HG03064 (cell line): ENCODE data around the gene POLR3B.

ENCODE experiments used
- ATAC-seq: cut with Tn5 transposase; IDR thresholded peaks from one replicate; pipeline ENCODE4 v1.9.1; 2021; ENCODE audit warnings: low read depth; ENCODE audit not compliant: unreplicated experiment

The POLR3B gene

DNA sequence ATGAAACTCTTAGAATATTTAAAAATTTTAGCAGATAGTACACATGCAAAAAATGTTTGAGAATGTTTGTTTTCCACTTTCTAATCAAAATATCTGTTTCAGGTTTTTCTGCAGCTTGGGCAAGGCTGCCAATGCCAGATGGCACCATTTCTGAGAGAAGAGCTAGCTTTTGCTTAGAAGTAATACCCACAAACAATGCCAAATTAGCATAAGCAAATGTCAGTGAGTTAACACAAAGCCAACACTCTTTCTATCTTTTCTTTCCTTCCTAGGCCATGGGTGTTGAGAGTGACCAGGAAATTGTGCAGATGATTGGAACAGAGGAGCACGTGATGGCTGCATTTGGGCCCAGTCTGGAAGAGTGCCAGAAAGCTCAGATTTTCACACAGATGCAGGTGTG lies 35.2 kb downstream of the POLR3B start:
- ATAC-seq = no peak

DNA sequence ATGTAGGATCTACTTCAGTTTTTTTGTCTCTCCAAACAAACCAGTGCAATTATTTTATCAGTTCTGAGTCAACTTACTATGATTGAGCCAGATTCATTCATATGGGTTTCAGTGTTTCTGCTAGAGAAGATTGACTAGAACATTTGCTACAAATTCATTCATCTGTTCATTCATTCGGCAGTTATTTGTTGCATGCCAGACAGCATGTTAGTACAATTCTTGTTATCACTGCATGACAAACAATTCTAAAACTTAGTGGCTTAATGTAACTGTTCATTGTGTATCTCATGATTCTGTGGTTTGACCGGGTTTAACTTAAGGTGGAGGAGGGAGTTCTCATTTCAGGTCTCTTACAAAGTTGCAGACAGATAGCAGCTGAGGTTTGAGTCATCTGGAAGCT lies 52.3 kb downstream of the POLR3B start:
- ATAC-seq = no peak

DNA sequence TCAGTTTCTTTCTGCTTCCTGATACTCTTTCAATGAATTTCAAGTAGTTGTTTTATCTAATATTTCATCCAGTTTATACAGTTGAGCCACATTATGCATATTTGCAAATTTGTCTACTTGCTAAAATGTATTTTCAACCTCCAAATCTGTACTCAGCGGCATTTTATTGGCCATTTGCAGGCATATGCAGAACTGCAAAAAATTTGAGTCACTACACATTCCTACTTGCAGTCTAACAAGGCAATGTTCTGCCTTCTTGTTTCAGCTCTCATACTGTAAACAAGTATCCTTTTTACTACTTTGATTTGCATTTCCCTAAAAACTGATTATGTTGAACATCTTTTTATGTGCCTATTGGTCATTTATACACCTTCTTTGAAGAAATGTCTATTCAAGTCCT lies 55.0 kb downstream of the POLR3B start:
- ATAC-seq = no peak

DNA sequence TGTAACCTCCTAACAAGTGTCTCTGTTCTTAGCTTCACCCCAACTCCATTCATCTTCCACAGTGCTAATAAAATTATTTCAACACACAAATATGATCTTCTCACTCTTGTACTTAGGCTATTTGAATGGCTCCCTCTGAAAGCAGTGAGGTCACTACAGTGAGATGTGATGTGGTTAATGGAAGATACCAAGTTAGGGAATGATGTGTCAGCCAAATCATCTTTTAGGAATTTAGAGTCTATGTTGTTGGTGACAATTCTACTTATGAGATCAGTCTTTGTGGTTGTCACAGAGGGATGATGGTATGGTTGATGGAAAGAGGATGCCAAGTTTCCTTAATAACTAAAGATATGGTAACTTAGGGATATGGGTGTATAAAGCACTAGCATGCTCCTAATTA lies 57.6 kb downstream of the POLR3B start:
- no peak for ATAC-seq

DNA sequence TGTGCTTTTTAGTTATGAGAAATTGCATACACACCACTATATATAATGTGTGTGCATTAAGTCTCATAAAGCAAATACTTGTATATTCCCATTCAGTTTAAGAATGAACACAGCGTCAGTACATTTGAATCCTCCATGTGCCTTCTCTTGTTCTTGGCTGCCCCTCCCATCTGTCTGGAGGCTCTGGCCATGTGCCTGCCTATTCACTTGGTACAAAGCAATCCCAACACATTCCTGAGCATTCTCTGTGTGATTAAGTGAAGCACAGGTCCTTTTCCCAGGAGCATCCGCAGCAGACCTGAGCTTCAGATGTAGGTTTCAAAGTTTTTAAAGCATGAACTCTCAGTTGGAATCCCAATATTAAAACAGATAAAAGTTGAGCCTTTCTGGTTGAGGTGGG lies 58.7 kb downstream of the POLR3B start:
- no peak for ATAC-seq

DNA sequence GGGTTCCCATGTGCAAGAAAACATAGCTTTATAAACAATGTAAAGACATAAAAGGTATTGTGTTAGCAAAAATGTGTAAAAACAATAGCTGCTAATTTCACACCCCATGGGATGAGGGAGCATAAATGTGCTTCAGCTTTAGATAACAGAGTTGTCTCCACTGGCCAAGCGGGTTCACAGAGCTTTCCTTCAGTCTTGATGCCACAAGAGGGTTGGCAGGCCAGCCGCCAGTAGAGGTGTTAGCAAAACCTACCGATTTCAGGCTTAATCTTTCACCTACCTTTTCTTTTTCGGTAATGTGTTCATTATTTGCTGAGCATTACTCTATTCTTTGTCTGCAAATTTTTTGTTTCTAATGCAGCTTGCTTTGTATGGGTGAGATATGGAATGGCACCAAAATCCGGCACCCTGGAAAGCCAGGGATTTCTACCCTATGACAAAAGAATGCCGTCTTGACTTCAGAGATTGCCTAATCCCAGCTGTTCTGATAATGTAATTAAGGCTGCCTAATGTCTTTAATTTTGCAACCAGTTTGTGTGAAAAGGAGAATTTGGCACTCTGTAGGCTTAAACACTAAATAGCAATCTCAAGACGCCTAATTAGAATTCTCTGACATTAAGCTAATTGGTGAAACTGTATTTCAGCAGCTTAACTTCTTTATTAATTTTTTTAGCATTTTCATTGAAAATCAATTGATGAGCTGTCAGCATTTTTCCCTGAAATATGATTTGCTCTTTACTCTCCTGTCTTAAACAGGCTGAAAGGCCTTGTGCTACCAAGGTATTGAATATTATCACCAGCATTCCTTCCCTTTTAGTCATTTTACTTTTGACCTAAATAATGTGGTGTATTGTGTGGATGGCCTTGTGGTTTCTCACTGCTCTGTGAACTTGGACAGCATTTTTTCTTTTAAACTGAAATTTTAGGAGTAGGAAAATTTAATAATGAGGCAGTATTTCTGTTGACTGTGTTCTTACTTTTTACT lies 60.7 kb downstream of the POLR3B start:
- ATAC-seq = no peak

DNA sequence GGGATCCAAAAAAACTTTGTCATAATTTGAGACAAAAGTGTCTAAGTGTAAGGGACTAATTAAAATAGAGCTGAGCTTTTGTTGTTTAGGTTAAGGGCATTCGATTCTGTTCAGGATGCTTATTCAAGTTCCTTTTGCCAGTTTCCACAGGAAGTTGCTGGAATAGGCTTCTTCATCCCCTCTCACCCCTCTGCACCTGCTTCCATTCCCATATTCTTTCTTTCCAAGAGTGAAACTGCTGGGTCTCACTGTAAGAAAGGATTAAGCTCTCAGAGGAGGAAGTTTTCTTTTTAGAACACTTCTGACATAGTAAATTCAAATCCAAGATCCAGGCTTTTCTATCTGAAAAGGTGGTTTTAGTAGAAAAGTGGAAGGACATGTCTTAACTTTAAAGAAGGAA lies 61.4 kb downstream of the POLR3B start:
- no peak for ATAC-seq

DNA sequence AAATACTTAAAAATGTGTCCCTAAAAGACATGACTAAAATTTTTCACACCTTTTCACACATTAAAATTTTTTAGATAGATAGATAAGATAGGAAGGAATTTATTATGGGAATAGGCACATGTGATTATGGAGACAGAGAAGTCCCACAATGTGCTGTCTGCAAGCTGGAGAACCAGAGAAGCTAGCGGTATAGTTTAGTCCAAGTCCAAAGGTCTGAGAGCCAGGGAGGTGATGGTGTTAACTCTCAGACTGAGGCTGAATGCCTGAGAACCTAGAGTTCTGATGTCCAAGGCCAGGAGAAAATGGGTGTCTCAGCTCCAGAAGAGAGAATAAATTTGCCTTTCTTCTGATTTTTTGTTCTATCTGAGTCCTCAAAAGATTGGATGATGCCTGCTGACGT lies 65.7 kb downstream of the POLR3B start:
- no peak for ATAC-seq

DNA sequence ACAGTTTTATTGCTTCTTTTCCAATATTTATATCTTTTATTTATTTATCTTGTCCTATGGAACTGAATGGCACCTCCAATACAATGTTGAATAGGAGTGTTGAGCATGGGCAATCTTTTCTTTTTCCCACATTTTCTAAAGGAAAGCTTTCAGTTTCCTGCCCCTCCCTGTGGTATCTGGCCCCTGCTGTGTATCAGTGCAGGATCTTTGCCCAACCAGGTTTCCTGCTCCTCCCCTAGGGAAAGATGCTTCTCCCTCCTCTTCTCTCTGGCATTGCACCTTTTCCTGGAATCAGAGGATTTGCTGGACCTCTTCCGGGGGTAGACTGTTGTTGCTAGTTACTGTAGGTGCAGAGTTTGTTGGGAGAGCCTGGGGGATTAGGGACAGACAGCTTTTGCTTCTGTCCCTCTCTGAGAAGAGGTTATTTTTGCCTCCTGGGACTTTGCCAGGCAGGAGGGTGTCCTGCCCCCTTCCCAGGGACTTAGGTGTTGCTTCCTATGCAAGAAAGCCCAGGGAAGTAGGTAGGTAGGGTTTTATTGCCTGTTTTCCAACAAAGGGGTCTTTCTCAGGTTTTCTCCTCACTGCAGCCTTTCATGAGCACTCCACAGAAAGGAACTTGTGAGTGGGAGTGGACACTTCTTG lies 67.6 kb downstream of the POLR3B start:
- no peak for ATAC-seq

DNA sequence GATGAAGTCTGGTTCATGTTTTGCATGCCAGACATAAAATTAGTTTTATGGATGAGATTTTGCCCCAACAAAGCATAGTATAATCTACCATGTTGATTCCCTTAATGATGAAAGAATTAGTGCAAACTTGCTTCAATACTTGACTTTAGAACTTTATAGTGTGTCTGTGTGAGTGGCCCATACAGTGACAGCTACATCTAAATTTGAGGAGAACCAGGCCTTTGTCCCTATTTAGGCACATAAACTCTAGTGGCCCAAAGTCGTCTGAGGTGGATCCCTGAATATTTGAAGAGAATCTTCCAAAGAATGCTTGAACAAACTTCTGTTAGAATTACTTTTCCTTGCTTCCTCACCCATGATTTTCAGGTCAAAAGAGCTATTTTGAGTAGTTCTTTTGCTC lies 70.4 kb downstream of the POLR3B start:
- ATAC-seq = no peak

DNA sequence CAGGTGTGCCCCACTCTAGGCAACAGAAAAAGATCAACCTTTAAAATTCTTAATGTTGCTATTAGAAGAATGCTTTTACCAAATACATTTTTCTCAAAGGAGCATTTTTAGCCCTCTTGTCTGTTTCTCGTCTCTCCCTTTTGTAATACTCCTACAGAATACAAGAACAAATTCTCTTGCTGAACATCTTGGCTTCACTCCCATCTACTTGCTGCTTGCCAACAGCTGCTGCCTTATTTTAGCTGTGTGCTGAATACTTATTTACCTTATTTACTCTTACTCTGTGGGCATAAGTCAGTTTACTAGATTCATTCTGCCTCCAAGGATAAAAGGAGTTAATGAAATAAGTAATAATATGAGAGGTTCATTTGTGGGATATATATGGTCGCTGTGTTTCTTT lies 70.8 kb downstream of the POLR3B start:
- no peak for ATAC-seq

DNA sequence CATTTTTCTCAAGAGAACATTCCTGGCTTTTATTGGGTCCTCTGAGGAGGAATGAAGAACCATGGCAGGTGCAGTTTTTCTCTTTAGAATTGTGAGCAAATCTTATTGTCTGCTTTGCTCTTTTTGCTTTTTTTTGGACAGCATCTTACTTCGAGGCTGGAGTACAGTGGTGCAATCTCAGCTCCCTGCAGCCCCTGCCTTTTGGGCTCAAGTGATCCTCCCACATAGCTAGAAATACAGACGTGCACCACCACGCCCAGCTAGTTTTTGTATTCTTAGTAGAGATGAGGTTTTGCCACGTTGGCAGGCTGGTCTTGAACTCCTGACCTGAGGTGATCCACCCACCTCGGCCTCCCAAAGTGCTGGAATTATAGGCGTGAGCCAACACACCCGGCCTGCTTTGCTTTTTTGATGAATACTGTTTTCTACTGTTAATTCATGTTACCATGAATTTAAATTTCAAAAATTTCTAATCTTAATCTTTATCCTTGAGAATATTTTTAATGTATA lies 71.5 kb downstream of the POLR3B start:
- no peak for ATAC-seq

DNA sequence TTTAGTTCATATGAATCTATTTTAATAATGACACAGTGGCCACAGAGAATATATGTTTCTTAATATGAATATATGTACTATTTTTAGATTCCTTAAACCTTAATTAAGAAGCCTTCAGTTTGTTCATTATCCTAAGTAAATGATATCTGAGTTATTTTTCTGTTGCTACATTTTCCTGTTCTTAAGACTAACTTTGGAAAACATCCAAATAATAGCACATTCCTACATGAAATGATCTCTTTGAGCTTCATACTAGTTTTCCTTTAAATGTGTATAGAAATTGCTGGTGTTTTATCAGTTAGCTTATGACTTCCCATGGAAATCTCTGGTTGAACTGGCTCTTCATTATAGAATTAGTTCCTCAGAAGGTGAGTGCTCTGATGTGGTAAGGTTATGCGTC lies 72.1 kb downstream of the POLR3B start:
- ATAC-seq = no peak

DNA sequence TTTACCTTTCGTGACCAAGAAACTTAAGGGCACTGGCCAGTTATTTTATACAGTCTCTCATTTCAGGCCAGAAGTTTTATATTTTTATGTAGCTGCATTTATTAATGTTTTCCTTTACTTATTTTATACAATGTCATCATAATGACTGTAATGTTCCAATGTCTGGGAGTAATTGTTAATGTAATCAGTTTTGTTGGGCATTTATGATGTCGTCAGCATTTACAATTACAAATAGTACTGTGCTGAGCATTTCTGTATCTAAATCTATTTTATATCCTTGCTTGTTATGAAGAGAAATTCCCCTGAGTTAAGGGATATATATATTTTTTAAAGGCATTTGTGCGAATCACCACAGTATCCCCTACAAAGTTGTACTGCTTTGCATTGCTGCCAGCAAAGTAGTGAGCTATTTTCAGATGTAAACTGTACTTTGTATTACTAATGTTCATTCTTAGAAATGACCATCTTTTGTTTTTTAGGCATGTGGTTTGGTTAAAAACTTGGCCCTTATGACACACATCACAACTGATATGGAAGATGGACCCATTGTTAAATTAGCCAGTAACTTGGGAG lies 74.4 kb downstream of the POLR3B start:
- ATAC-seq = no peak

DNA sequence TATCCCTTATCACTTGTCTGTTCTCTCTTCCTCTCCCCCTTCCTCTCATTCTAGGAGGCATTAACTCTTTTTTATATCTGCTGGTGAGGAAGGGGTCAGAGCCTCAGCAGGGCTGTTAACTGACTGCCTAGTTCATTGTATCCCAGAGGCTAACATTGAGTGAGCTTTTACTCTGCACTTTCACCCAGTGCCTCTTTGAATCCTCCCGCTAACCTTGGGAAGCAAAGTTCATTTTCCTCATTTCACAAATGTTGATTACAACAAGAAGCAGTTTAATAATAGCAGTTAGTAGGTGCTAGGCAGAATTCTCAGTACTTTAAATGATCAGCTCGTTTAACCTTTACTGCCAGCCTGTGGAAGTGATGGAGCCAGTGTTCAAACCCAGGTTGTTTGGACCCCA lies 75.5 kb downstream of the POLR3B start:
- no peak for ATAC-seq

DNA sequence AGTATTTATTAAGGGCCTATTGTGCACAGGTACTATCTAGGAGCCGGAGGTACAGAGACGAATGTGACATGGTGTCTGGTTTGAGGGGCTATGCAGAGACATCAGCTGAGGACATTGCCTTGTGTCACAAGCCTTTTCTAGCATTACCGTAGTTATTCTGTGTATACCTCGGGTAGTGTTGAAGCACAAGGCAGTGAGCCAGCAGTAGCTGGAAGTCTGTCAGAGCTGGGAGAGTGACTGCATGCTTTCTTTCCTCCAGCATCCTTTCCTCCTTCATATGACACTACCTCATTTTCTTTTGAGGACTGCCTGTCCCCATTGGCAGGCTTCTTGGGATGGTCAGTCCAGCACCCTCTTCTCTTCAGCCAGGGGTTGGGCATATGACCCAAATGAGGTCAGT lies 77.0 kb downstream of the POLR3B start:
- ATAC-seq = no peak

DNA sequence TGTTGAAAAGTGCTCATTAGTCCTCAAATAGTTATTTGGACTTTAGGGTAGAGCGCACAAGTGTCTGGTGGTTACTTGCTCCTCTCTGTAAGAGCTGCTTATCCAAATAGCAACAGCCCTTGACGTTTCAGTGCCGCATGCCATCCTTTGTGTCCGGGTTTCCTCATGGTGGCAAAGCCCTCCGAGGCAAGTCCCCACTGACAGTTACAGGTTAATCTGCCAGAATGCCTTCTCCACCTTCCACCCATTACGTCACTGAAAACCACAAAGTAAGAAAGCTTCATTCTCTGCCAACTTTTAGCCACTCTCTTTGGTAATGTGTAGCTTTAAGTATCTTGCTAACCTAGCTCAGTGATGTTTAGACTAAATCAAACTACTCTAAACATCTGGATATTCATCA lies 78.6 kb downstream of the POLR3B start:
- ATAC-seq = no peak

DNA sequence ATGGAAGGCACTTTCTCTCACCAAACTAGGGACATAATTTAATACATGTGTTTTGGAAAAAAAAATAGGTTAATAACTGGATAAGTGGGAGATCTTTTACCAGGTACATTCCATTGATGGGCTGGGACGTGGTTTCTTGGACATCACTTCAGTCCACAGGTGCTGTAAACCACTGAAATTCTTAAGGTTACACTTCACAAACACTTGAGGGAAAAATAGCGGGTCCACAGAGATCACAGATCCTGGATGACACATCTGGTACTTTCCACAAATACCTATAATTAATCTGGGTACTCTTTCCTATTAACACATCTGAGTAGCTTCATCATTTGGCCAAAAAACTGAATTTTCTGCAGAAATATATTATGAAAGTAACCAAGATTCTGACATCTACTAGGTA lies 85.0 kb downstream of the POLR3B start:
- ATAC-seq = no peak

DNA sequence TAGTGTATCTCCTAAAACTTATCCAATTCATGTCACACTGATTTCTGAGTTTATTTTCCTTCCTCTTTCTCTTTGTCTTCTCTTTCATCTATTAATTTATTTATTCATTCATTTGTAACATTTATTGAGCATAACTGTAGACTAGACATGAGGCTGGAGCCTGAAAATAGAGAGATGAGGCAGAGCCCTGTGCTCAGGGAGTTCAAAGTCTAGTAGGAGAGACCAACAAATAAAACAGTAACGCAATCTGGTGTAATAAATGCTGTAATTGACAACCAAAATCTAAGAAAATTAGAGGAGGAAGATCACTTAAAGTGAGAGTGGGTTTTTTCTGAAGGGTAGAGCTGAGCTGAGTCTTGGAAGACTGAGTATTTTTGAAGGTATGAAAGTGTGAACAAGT lies 87.5 kb downstream of the POLR3B start:
- ATAC-seq = no peak

DNA sequence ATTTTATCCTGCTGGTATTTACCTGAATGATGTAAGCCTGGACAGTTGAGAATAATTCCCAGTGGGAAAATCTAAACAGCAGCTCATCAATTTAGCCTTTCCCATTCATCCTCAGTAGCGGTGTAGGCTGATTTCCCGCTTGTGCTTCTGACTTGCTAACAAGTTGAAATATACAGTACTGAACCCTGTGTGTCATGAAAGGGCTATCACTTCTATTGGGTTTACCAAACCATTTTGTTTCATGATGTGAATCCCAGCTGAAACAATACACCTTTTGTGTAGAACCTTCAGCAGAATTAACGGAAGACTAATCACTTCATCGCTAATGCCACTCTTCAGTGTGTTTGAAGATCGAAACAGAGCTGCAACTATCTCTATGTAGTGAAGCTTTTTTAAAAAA lies 88.4 kb downstream of the POLR3B start:
- ATAC-seq = no peak

DNA sequence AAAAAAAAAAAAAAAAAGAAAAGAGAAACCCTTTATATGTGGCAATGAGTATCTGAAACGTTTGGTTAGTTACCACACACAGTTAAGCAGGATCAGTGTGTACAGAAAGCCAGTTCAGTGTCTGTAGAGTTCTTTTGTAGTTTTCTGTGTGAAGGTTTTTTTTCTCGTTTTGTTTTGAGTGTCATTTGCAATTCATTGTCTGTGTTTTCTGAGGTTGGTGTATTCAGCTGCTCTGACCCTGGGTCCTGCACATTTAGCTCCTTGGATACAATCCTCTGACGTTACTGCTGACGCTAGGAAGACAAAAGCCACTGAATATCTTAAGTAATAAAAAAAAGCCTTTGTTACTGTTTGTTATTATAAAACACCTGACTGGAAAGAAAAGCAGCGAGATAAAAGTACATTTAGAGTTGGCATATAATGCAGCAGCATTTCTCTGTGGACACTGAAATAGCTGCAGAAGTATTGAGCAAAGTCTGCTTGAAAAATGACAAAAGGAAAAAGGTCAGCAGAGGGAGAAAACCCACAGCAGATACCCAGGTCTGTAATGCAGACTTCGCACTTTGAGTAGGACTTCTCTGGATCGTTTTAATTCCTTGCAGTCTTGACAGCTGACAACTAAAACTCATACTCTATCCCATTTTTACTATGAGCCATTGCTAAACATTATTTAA lies 89.0 kb downstream of the POLR3B start:
- no peak for ATAC-seq
